Stimulated activated CD8-positive, alpha-beta memory T cell treated with anti-CD3 and anti-CD28 coated beads, Interleukin-7, amount 100 ng/mL, for 1 hour (primary cell): ENCODE results near the gene ITSN1.

ENCODE experiments used
- DNase-seq, 2 donors: peaks; one replicate each; pipeline ENCODE4 v3.0.0-alpha.2; 2020; ENCODE audit warnings: low read depth in 2 of 2

ITSN1 gene

DNA sequence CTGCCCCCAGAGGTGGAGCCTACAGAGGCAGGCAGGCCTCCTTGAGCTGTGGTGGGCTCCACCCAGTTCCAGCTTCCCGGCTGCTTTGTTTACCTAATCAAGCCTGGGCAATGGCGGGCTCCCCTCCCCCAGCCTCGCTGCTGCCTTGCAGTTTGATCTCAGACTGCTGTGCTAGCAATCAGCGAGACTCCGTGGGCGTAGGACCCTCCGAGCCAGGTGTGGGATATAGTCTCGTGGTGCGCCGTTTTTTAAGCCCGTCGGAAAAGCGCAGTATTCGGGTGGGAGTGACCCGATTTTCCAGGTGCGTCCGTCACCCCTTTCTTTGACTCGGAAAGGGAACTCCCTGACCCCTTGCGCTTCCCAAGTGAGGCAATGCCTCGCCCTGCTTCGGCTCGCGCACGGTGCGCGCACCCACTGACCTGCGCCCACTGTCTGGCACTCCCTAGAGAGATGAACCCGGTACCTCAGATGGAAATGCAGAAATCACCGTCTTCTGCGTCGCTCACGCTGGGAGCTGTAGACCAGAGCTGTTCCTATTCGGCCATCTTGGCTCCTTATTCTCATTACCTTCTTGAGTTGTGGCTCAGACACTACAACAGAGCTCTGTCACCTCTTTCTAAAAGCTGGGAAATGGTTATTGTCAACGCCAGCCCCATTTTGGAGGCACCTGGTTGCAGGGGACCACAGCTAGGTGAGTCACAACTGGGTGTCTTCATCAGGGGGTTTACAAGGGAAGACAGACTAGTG lies 288.9 kb downstream of the ITSN1 start:
- peak in 1 of 2 donors; percentile 27 for DNase-seq

DNA sequence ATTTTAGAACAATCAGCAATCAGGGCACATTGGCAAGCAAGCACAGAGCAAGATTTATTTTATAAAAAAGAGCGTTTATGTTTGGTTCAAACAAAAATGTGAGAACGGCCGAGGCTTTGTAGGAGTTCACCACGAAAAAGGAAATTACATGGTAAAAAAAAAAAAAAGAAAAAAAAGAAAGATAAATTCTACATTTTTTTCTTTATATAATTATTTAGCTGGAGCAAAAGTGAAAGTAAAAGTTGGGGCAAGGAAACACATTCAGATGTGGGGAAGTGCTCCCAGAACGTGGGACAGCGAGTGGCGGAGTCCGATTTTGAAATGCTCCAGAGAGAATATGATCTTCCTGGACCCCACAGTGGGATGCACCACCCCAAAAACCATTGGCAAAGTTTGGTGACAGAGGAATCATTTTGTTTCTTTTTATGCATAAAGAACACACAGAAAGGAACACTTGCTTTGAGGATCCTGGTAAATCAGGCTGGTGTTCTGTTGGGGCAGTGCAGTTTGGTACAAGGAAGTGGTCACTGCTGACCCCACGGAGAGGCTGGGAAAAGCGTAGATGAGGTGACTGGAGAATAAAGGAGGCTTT lies 289.6 kb downstream of the ITSN1 start:
- no peak for DNase-seq

DNA sequence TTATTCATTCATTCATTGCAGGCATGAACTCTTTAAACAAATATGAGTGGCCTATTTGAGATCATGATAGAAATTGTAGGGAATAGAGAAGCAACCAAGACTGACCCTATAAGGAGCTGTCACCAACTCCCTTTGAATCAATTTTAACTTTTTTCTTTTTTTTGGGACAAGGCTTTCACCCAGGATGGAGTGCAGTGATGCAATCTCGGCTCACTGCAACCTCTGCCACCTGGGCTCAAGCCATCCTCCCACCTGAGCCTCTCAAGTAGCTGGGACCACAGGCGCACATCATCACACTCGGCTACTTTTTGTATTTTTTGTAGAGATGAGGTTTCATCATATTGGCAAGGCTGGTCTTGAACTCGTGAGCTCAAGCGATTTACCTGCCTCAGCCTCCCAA lies 290.4 kb downstream of the ITSN1 start:
- no peak for DNase-seq

- DNase-seq, result no peak
Measured at GRCh38 chr21:33936301-33937038, 294.2 kb downstream of the ITSN1 start.

DNA sequence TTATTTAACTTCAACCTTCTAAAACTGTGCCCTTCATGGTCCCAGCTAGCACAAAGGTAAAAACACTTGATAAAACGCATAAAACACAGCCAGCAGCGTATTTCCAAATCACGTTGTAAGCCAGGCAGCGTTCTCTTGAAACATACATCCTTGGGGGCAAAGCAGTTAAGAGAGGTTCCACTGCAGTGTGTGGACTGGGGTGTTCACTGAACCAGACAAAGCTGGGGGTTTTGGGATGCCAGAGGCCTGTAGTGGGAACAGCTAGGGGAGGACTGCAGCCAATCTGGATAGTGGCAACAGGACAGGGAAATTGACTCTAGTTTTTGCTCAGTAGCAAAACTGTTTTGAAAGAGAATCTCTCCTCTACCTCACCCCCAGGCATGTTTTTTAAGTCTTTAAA lies 294.8 kb downstream of the ITSN1 start:
- DNase-seq, result no peak

DNA sequence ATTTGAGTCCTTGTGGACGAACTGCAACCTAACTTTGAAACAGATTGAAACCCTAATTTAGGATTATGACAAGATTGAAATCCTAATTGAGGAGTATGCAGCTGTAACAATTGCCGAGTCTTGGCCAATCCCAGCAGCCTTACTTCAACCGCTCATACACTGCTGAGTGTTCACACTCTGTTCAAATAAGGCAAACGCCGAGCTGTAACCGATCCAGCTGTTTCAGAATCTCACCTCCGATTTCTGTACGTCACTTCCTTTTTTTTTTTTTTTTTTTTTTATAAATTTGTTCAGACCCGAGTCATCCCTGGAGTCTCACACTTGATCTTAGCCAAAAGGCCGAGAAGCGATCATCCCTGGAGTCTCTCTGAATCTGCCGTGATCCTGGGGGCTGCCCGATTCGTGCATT lies 295.6 kb downstream of the ITSN1 start:
- no peak for DNase-seq

GRCh38 chr21:33938381-33938780 lies 296.1 kb downstream of the ITSN1 start:
- no peak for DNase-seq

- DNase-seq, result no peak
Measured at GRCh38 chr21:33939226-33939625, 296.9 kb downstream of the ITSN1 start.

GRCh38 chr21:33940164-33940880 lies 298.0 kb downstream of the ITSN1 start:
- no peak for DNase-seq

GRCh38 chr21:33940881-33941245 lies 298.6 kb downstream of the ITSN1 start:
- DNase-seq, result no peak

DNA sequence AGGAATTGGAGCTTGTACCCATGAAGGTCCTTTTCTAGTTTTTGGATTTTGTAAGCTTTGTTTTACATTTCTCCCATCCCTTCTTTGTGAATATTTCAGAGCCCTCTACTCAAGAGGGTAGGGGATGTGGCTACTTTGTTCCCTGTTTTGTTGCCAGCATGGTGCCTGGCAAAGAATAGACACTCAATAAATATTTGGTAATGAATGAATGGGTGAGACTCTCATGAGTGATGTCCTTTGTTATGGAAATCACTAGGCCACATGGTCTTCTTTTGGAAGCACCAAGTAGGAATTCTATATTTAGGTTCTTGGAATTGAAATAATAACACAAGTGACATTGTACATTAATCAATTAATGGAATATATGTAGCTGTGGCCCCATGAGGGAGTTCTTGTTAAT lies 300.1 kb downstream of the ITSN1 start:
- DNase-seq, result no peak

- DNase-seq, result no peak
Measured at GRCh38 chr21:33943293-33943692, 301.0 kb downstream of the ITSN1 start.

DNA sequence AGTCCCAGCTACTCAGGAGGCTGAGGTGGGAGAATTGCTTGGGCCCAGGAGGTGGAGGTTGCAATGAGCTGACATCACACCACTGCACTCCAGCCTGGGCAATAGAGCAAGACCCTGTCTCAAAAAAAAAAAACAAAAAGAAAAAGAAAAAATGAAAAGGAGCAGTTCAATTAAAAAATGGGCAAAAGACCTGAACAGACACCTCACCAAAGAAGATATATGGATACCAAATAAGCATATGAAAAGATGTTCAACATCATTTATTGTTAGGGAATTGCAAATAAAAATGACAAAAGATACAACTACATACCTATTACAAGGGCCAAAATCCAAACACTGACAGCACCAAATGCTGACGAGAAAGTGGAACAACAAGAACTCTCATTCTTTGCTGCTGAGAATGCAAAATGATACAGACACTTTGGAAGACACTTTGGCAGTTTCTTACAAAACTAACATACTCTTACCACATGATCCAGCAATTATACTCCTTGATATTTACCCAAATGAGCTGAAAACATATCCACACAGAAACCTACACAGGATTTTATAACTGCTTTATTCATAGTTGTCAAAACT lies 302.0 kb downstream of the ITSN1 start:
- no peak for DNase-seq

DNA sequence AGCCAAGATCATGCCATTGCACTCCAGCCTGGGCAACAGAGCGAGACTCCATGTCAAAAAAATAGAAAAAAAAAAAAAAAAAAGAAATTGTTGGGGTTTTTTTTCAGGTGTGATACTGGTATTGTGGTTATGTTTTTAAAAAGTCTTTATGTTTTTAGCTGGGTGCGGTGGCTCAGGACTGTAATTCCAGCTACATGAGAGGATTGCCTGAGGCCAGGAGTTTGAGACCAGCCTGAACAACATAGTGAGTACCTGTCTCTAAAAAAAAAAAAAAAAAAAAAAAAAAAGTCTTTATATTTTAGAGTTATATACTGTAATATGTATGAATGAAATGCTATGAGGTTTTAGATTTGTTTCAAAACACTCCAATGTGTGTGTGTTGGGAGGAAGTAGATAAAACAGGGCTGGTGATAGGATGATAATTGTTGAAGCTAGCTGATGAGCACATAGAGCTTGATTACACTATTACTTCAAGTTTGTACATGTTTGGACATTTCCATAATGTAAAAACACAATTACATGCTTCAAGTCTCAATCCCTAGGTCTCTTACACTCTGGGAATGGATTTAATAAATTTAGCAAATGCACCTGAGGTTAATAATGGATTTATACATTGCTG lies 303.5 kb downstream of the ITSN1 start:
- no peak for DNase-seq

GRCh38 chr21:33947451-33948095 lies 305.3 kb downstream of the ITSN1 start:
- peak; percentile 54 to 64 for DNase-seq

DNA sequence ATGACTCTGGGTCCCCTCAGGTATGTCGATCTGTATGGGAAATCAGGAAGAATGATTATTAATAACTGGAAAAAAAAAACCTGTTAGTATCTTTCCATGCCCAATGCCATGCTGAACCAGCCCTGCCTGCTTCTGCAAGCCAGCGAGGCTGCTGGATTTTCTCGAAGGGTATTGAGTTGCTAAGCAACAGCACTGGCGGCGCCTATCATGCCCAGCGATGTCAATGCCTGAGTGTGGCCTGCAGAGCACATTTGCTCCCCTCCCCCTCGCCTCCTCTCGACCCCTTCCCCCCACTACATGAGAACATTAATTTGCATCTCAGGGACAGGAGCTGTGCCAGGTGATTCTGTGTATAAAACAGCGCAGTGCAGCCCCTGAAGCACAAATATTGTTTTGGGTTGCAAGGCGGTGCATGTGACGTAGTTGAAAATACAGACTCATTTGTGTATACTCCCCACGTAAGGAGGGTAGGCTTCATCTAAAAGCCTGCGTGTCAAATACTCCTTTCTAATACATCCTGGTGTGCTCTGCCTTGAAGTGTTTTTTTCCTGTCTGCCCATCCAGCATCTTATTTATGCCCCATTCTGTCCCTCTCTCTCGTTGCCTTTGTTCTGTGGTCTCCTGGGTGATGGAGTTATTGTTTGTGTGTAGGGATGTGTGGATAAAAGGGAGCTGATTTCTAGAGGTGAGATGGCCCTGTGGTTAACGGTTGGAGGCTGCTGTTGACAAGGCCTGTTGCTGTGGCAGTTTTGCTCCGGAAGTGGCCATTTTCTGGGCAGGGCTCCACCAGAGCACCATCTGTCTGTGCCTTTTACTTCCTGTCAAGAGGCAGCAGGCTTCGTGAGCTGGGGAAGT lies 306.0 kb downstream of the ITSN1 start:
- peak; percentile 55 to 70 for DNase-seq

GRCh38 chr21:33948951-33949444 lies 306.7 kb downstream of the ITSN1 start:
- no peak for DNase-seq
